Measurements from ENCODE around the gene TMEM214. TPM values are rescaled to one million over a fixed set of nuclear protein-coding genes. Genes with fewer than 3 reads are reported as not detected.

Gene TMEM214
- total RNA-seq, 1 donor from 2014 or later: 74.1 TPM

DNA sequence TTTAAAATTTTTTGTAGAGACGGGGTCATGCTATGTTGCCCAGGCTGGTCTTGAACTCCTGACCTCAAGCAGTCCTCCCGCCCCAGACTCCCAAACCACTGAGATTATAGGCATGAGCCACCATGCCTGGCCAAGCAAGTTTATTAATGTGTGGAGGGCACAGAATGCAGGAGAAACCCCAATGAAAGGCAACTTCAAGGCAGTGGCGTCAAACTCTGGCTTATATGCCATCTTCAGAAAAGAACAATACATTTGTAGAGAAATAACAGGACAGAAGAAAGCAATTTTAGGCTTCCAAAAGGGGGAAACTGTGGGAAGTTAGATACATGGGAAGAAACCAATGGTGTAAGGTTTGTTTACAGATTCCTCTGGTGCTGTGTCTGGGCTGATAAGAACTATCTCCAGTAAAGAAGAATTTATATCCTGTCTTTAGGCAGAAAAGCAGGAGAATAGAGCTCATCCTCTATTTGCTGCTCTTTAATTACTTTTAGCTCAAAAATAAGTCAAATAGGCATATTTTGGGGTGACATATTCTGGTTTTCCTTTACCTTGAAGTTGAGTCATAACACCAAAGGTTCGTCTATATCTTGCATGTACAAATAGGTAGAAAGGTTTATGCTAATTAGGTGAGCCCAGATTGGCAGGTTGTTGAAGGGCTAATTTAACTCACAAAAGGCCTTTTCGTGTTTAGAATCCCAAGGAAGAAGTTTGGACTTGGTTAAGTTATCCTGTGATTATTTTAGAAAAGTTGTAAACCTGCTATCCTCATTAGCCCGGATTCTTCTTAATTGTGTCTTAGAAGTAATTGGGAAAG, 26.0 kb upstream of the TMEM214 start:
- Histone ChIP-seq H3K4me3 (no peak overlapping the region), H3K27me3 (no peaks in the 10 kb centered on the region), H3K27ac (no peak overlapping the region), H3K4me1 (no peaks in the 10 kb centered on the region), H3K36me3 (no peaks in the 10 kb centered on the region), H3K9me3 (no peaks in the 10 kb centered on the region)
- intact Hi-C loops (cut with DNase I): no loop called here
- DNase-seq (ENCODE audit: low spot score in 2 of 2): no peak
- TF ChIP-seq, protein P1, sequence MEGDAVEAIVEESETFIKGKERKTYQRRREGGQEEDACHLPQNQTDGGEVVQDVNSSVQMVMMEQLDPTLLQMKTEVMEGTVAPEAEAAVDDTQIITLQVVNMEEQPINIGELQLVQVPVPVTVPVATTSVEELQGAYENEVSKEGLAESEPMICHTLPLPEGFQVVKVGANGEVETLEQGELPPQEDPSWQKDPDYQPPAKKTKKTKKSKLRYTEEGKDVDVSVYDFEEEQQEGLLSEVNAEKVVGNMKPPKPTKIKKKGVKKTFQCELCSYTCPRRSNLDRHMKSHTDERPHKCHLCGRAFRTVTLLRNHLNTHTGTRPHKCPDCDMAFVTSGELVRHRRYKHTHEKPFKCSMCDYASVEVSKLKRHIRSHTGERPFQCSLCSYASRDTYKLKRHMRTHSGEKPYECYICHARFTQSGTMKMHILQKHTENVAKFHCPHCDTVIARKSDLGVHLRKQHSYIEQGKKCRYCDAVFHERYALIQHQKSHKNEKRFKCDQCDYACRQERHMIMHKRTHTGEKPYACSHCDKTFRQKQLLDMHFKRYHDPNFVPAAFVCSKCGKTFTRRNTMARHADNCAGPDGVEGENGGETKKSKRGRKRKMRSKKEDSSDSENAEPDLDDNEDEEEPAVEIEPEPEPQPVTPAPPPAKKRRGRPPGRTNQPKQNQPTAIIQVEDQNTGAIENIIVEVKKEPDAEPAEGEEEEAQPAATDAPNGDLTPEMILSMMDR (IDR thresholded peaks at IDR 0.05): no peak

DNA sequence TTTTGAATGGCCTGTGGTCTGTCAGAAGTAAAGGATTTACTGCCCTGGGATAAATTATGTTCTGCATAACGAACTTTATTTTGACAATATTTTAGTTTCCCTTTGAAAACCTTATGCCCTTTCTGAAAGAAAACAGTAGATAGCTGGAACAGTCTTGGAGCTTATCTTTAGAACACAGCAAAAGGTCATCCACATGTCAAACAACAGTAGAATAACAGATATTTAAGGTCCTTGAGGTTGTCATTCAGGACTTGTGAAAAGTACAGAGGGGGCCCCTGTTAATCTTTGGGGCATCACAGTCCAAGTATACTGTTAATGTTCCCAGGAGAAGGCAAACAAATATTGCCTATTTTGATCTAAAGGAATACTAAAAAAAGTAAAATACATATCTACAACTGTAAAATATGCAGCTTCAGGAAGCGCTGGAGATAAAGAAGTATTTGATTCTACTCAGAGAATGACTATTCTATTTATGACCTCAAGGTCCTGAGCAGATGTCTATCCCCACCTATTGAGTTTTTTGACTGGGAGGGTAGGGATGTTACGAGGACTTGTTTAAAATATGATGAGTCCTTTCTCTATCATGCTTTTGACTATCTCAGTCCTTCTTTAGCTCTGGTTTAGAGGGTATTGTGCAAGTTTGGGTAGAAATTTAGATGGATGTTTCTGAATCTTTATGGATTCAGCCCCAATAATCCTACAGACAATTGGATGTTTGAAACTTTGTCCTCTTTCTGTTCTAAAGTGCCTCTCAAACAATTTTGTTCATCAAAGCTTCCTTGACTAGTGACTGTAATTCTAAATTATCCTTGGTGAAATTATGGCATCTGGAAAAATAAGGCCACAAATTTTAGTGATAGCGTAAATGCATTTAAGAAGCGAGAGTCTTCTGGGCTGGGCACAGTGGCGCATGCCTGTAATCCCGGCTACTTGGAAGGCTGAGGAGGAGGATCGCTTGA, 25.1 kb upstream of the TMEM214 start:
- intact Hi-C loops (cut with DNase I): no loop called here
- Histone ChIP-seq H3K4me3 (no peak overlapping the region), H3K4me1 (no peaks in the 10 kb centered on the region), H3K36me3 (no peaks in the 10 kb centered on the region), H3K27me3 (no peaks in the 10 kb centered on the region), H3K9me3 (no peaks in the 10 kb centered on the region), H3K27ac (no peak overlapping the region)
- TF ChIP-seq, protein P1 (IDR thresholded peaks at IDR 0.05): no peak
- DNase-seq (ENCODE audit: low spot score in 2 of 2): no peak

DNA sequence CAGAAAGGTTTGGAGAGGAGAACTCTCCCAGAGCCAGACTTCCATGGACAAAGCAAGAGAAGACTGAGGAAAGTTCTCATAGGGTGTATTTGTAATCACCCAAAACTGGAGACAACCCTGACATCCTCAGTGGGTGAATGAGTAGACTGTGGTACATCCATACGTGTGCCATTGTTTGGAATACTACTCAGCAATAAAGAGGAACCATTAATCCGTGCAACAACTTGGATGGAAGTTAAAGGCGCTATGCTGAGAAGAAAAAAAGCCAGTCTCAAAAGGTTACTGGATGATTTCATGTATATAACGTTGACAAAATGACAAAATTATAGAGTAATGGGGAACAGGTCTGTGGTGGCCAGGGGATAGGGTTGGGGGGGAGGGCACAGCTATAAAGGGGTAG, 24.1 kb upstream of the TMEM214 start:
- intact Hi-C loops (cut with DNase I): no loop called here
- DNase-seq (ENCODE audit: low spot score in 2 of 2): no peak
- no peak overlapping the region for H3K4me3 ChIP-seq
- no peaks in the 10 kb centered on the region for H3K36me3 ChIP-seq
- H3K4me1 ChIP-seq: no peaks in the 10 kb centered on the region
- TF ChIP-seq, protein P1 (IDR thresholded peaks at IDR 0.05): no peak
- no peaks in the 10 kb centered on the region for H3K9me3 ChIP-seq
- H3K27ac ChIP-seq: no peak overlapping the region
- H3K27me3 ChIP-seq: no peaks in the 10 kb centered on the region

DNA sequence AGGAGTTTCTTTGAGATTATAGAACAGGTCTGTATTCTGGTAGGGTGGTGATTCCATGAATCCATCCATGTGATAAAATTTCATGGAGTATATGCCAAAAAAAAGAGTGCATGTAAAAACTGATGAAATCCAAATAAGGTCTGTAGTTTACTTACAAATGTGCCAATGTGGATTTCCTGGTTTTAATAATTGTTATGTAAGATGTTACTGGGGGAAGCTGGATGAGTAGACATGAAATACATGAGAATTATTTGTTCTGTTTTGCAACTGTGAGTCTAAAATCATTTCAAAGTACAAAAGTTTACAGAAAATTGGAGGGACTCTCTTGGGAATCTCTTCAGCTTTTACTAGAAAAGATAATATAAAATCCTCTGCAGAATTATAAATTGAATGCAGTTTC, 23.7 kb upstream of the TMEM214 start:
- no peak overlapping the region for H3K27ac ChIP-seq
- no peaks in the 10 kb centered on the region for H3K27me3 ChIP-seq
- H3K4me1 ChIP-seq: no peaks in the 10 kb centered on the region
- intact Hi-C loops (cut with DNase I): no loop called here
- TF ChIP-seq, protein P1 (IDR thresholded peaks at IDR 0.05): no peak
- H3K4me3 ChIP-seq: no peak overlapping the region
- DNase-seq (ENCODE audit: low spot score in 2 of 2): no peak
- H3K9me3 ChIP-seq: no peaks in the 10 kb centered on the region
- no peaks in the 10 kb centered on the region for H3K36me3 ChIP-seq

DNA sequence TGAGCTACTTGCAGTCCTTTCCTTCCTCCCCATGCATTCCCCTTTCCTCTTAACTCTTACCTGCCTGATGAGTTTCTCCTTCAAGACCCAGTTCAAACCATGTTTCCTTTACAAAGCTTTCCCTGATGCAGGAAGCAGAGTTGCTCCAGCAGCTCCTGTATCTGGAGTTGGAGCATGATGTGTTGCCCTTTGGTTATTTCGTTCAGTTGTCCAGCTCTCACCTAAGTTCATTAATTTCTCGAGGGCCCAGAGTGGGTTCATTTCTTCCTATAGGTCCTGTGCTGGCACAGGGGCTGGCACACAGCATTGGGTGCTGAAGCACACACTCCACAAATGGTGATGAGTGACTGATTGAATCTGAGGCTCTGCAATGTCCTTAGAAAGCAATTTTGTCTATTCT, 23.0 kb upstream of the TMEM214 start:
- DNase-seq (ENCODE audit: low spot score in 2 of 2): no peak
- TF ChIP-seq, protein P1 (IDR thresholded peaks at IDR 0.05): no peak
- H3K4me3 ChIP-seq: no peak overlapping the region
- no peaks in the 10 kb centered on the region for H3K36me3 ChIP-seq
- H3K9me3 ChIP-seq: no peaks in the 10 kb centered on the region
- H3K27ac ChIP-seq: no peak overlapping the region
- no peaks in the 10 kb centered on the region for H3K4me1 ChIP-seq
- no peaks in the 10 kb centered on the region for H3K27me3 ChIP-seq
- intact Hi-C loops (cut with DNase I): loop anchor here (10.0 kb wide), 1 partner anchor 165 kb away; the partner anchor contains the start of gene DPYSL5
